ENCODE measurements around the gene FGFR2.
A peak's percentile ranks its signal among the peaks of the same experiment; 100 is the strongest.

FGFR2 gene

GRCh38 chr10:121497513-121498470, 100.5 kb downstream of the FGFR2 start:
- FAIRE-seq, result no peak
- DNase-seq (ENCODE audit: low spot score), result no peak

DNA sequence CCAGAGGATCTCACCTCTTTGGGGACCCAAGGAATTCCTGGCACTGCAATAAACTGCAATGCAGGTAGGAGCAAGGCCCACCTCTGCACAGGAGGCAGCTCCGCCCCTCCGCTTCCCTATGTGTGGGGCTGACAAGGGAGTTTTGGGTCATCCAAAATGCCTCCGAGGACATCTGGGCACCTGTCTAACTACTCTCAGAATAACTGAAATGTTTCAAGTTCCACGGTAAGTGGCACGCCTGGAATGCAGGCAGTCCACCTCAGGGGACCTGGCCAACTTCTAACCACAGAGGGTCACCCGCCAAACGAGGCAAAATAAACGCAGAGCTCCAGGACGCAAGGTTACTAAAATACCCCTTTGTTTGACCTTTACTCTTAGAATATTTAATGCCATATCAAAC, 102.5 kb downstream of the FGFR2 start:
- no peak for DNase-seq (ENCODE audit: low spot score)
- no peak for FAIRE-seq

- no peak for DNase-seq (ENCODE audit: low spot score)
- FAIRE-seq, result no peak
These were observed 103.9 kb downstream of the FGFR2 start for GRCh38 chr10:121494296-121494695.

- DNase-seq (ENCODE audit: low spot score) (no peak), FAIRE-seq (no peak)
These were observed 104.7 kb downstream of the FGFR2 start for GRCh38 chr10:121493521-121493920.

GRCh38 chr10:121490871-121491519, 107.2 kb downstream of the FGFR2 start:
- FAIRE-seq (no peak), DNase-seq (ENCODE audit: low spot score) (no peak)

DNA sequence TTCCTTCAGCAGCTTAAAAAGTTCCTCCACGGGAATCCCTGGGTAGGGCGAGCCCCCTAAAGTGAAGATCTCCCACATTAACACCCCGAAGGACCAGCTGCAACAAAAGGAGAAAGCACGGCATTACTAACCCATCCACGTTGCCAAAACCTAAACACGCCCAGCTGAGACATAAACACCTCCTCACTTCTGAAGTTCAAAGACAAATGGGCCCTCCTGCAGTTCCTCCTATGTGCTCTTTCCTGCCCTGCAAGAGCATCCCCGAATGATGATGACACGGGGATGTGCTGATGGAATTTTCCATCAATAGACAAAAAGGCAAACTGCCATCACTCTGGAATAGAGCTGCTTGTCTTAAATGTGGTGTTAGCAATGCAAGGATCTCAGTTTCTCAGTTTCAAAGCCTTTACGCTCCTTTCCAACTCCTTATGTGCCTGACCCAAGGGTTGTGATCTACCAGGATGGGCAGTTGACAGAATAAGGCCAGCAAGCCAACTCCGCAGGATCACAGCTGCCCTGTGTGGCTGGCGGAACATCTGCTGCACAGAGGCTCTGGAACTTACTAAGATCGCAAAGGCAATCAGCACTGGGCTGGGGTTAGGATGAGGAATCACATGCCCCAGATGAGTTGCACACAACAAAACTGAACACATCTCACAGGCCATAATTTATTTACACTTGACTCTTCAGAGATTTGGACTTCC, 112.7 kb downstream of the FGFR2 start:
- no peak for FAIRE-seq
- no peak for DNase-seq (ENCODE audit: low spot score)

GRCh38 chr10:121484816-121485215, 113.4 kb downstream of the FGFR2 start:
- FAIRE-seq, result no peak
- DNase-seq (ENCODE audit: low spot score), result no peak

GRCh38 chr10:121484401-121484800, 113.8 kb downstream of the FGFR2 start:
- FAIRE-seq (no peak), DNase-seq (ENCODE audit: low spot score) (no peak)

DNA sequence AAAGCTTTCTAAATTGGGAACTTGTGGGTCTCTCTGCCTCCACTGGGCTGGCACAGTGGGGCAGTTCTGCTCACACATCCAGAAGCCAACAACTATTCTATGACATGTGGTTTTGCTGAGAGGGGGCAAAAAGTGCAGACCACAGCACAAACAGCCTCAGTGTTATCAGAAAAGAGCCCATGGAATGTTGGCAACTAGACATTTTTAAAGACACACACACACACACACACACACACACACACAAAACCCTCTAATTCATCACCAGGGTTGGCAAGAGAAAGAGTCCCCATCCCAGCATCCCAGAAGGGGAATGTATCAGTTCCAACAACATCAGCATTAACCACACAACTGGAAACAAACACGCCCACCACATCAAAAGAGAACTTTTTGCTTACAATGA, 117.1 kb downstream of the FGFR2 start:
- DNase-seq (ENCODE audit: low spot score), result no peak
- FAIRE-seq, result no peak

GRCh38 chr10:121478556-121478955, 119.7 kb downstream of the FGFR2 start:
- FAIRE-seq (no peak), DNase-seq (ENCODE audit: low spot score) (no peak)

DNA sequence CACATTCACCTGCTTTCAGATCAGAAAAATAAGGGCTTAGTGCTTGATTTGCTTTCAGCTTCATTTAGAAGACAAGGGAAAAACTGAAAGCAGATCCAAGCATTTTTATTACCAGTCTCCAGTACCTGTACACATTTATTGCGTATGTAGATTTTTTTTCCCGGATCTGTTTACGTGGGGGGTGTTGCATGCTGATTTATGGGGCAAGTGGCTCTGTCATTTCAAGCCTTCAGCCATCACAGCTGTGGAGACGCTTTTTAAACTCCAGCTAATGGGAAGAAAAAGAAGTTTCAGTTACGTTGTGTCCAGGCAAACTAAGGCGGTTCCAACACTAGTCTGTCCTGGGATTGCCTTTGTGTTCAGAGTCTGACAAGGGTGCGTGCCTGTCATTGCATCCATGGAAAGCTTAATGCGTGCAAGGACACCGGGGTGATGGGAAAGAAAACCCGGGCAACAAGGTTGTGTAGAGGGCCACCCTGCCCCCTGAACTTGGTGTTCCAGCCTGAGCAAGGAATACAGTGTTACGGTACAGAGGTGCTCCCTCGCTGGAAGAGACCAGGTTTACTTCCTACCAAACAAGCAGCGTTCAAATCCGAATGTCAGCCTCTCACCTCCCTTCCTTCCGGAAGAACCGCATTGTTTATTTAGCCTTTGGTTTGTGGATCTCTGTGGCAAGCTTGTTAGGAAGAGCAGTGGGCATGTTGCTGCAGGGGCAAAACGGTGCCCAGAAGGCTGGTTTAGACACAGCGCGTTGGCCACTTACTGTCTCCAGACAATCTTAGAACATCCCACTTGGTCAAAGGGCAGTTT, 128.2 kb downstream of the FGFR2 start:
- no peak for DNase-seq (ENCODE audit: low spot score)

DNA sequence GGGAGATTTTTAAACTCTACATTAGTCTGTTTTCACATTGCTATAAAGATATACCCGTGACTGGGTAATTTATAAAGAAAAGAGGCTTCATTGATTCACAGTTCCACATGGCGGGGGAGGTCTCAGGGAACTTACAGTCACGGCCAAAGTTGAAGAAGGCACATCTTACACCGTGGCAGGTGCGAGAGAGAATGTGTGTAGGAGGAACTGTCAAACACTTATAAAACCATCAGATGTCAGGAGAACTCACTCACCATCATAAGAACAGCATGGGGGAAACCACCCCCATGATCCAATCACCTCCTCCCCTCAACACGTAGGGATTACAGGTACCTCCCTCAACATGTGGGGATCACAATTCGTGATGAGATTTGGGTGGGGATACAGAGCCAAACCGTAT, 129.5 kb downstream of the FGFR2 start:
- no peak for FAIRE-seq
- DNase-seq (ENCODE audit: low spot score), result no peak

More for the DNA sequence above, 128.2 kb downstream of the FGFR2 start:
- FAIRE-seq, result no peak

- no peak for FAIRE-seq
- DNase-seq (ENCODE audit: low spot score), result no peak
These were observed 131.8 kb downstream of the FGFR2 start for GRCh38 chr10:121466424-121466823.

- FAIRE-seq, result no peak
- DNase-seq (ENCODE audit: low spot score), result no peak
These were observed 133.0 kb downstream of the FGFR2 start for GRCh38 chr10:121465215-121465614.

DNA sequence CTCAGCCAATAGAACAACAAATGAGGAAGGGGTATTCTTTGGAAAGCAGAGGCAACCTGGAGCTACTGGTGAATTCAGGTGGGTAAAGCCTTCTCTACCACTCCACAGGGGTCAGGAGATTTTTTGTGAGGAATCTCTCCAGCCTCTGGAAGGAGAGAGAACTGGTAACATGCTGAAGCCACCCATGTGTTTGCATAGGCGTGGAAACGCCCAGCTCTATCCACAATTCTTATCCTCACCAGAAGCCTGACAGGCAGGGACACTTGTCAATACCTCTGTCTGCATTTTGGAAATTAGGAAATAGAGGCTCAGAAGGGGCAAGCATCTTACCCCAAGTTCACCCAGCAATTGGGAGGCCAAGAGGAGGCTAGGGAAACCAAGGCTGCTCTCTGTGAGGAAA, 133.7 kb downstream of the FGFR2 start:
- no peak for FAIRE-seq

GRCh38 chr10:121462955-121463354, 135.3 kb downstream of the FGFR2 start:
- DNase-seq (ENCODE audit: low spot score) (no peak), FAIRE-seq (no peak)

More for the DNA sequence above, 133.7 kb downstream of the FGFR2 start:
- DNase-seq (ENCODE audit: low spot score), result no peak

GRCh38 chr10:121462281-121462680, 136.0 kb downstream of the FGFR2 start:
- FAIRE-seq, result no peak
- DNase-seq (ENCODE audit: low spot score), result no peak

- no peak for FAIRE-seq
- no peak for DNase-seq (ENCODE audit: low spot score)
These were observed 136.9 kb downstream of the FGFR2 start for GRCh38 chr10:121461307-121461706.

- FAIRE-seq (no peak), DNase-seq (ENCODE audit: low spot score) (no peak)
These were observed 137.5 kb downstream of the FGFR2 start for GRCh38 chr10:121460733-121461132.

GRCh38 chr10:121459622-121460453, 138.4 kb downstream of the FGFR2 start:
- FAIRE-seq (no peak), DNase-seq (ENCODE audit: low spot score) (peak; percentile 11)
